Activated T-cell treated with anti-CD3 and anti-CD28 coated beads, Interleukin-2, amount 50 U/mL, for 24 hours (primary cell): ENCODE measurements around the gene BARX1.

Experiments used
- DNase-seq: peaks from one replicate; pipeline ENCODE4 v3.0.0-alpha.2; 2020
- H3K27ac Mint-ChIP-seq: 2 replicates; pipeline ENCODE4 v1.8.0; 2020; ENCODE audit warnings: mild to moderate bottlenecking, mixed read lengths
- H3K27me3 Mint-ChIP-seq: 2 replicates; pipeline ENCODE4 v1.8.0; 2020; ENCODE audit warnings: mixed read lengths
- H3K36me3 Mint-ChIP-seq: 2 replicates; pipeline ENCODE4 v1.8.0; 2020; ENCODE audit warnings: low read depth, mixed read lengths
- H3K4me1 Mint-ChIP-seq: 2 replicates; pipeline ENCODE4 v1.8.0; 2020; ENCODE audit warnings: low read depth, mixed read lengths
- H3K4me3 Mint-ChIP-seq: 2 replicates; pipeline ENCODE4 v1.8.0; 2020; ENCODE audit warnings: mild to moderate bottlenecking, moderate library complexity, mixed read lengths
- H3K9me3 Mint-ChIP-seq: 2 replicates; pipeline ENCODE4 v1.8.0; 2020; ENCODE audit warnings: mixed read lengths

BARX1 gene

GRCh38 chr9:93906195-93906880, 48.8 kb downstream of the BARX1 start:
- Mint-ChIP-seq H3K27ac (no peak overlapping the region), H3K36me3 (no peaks in the 10 kb centered on the region), H3K9me3 (no peaks in the 10 kb centered on the region), H3K27me3 (peaks cover 18% of the 10 kb centered on the region), H3K4me3 (no peak overlapping the region), H3K4me1 (peaks cover 5% of the 10 kb centered on the region)
- no peak for DNase-seq

GRCh38 chr9:93905473-93906133, 49.6 kb downstream of the BARX1 start:
- Mint-ChIP-seq H3K36me3 (no peaks in the 10 kb centered on the region), H3K4me1 (peaks cover 5% of the 10 kb centered on the region), H3K27me3 (peaks cover 18% of the 10 kb centered on the region), H3K4me3 (no peak overlapping the region), H3K27ac (no peak overlapping the region), H3K9me3 (no peaks in the 10 kb centered on the region)
- peak; percentile 11 for DNase-seq

GRCh38 chr9:93904649-93905472, 50.3 kb downstream of the BARX1 start:
- peaks cover 18% of the 10 kb centered on the region for H3K27me3 Mint-ChIP-seq
- no peak for DNase-seq
- peaks cover 3% of the 10 kb centered on the region for H3K9me3 Mint-ChIP-seq
- H3K4me3 Mint-ChIP-seq, result no peak overlapping the region
- no peaks in the 10 kb centered on the region for H3K36me3 Mint-ChIP-seq
- H3K4me1 Mint-ChIP-seq, result peaks cover 5% of the 10 kb centered on the region
- H3K27ac Mint-ChIP-seq, result no peak overlapping the region

GRCh38 chr9:93903886-93904648, 51.1 kb downstream of the BARX1 start:
- Mint-ChIP-seq H3K27me3 (peaks cover 12% of the 10 kb centered on the region), H3K27ac (no peak overlapping the region), H3K9me3 (peaks cover 3% of the 10 kb centered on the region), H3K4me3 (no peak overlapping the region), H3K4me1 (peaks cover 2% of the 10 kb centered on the region), H3K36me3 (no peaks in the 10 kb centered on the region)
- DNase-seq, result peak; percentile 11

GRCh38 chr9:93902780-93903655, 52.1 kb downstream of the BARX1 start:
- H3K36me3 Mint-ChIP-seq, result no peaks in the 10 kb centered on the region
- DNase-seq, result peak; percentile 11
- H3K27ac Mint-ChIP-seq, result no peak overlapping the region
- peaks cover 7% of the 10 kb centered on the region for H3K4me1 Mint-ChIP-seq
- H3K27me3 Mint-ChIP-seq, result peaks cover 6% of the 10 kb centered on the region
- peaks cover 3% of the 10 kb centered on the region for H3K9me3 Mint-ChIP-seq
- H3K4me3 Mint-ChIP-seq, result no peak overlapping the region

- Mint-ChIP-seq H3K4me1 (peaks cover 15% of the 10 kb centered on the region), H3K4me3 (no peak overlapping the region), H3K9me3 (peaks cover 3% of the 10 kb centered on the region), H3K27ac (no peak overlapping the region), H3K36me3 (no peaks in the 10 kb centered on the region), H3K27me3 (no peaks in the 10 kb centered on the region)
- peak; percentile 5 for DNase-seq
These were observed 52.9 kb downstream of the BARX1 start for GRCh38 chr9:93902051-93902779.
